DND-41 (cell line): ENCODE results near the gene SLFN12L.
A peak's percentile ranks its signal among the peaks of the same experiment; 100 is the strongest.

Experiments
- ATAC-seq: fragments of 200-7000 bp; cut with Tn5 transposase; 3 replicates; pipeline ENCODE4 v1.9.1; 2021; ENCODE audit warnings: low read depth; ENCODE audit not compliant: insufficient read depth
- DNase-seq: peaks from one replicate; pipeline ENCODE4 v3.0.0-alpha.2; 2020
- H2AFZ ChIP-seq: 2 replicates; pipeline ENCODE4 v1.6.0; 2012; ENCODE audit warnings: low read depth, low read length
- H3K27ac ChIP-seq: 2 replicates; pipeline ENCODE4 v1.5.1; 2012; ENCODE audit warnings: low read length, inconsistent platforms
- H3K27me3 ChIP-seq: fragments of 200-600 bp; sonication (generic); 2 replicates; pipeline ENCODE4 v1.6.0; 2012; ENCODE audit warnings: low read length, mild to moderate bottlenecking, inconsistent platforms; ENCODE audit not compliant: insufficient read depth, poor library complexity
- H3K36me3 ChIP-seq: 2 replicates; pipeline ENCODE4 v1.5.1; 2012; ENCODE audit warnings: low read length, inconsistent platforms; ENCODE audit not compliant: insufficient read depth
- H3K4me1 ChIP-seq: 2 replicates; pipeline ENCODE4 v1.5.1; 2012; ENCODE audit warnings: mild to moderate bottlenecking, low read length; ENCODE audit not compliant: insufficient read depth
- H3K4me2 ChIP-seq: 2 replicates; pipeline ENCODE4 v1.6.0; 2012; ENCODE audit warnings: mild to moderate bottlenecking, moderate library complexity, low read length, inconsistent platforms; ENCODE audit not compliant: insufficient read depth
- H3K4me3 ChIP-seq, 2 experiments: fragments of 200-600 bp in 1 of 2; shearing (Covaris generic) in 1 of 2; 2 replicates each; pipeline ENCODE4 v1.5.1; 2012 to 2016; ENCODE audit warnings: inconsistent platforms in 2 of 2, low read length in 2 of 2, mild to moderate bottlenecking in 2 of 2, low read depth in 1 of 2, moderate library complexity in 1 of 2
- H3K79me2 ChIP-seq: 2 replicates; pipeline ENCODE4 v1.6.0; 2012; ENCODE audit warnings: low read length, inconsistent platforms; ENCODE audit not compliant: insufficient read depth
- H3K9ac ChIP-seq: 2 replicates; pipeline ENCODE4 v1.6.0; 2012; ENCODE audit warnings: low read depth, mild to moderate bottlenecking, inconsistent platforms, low read length, moderate library complexity
- H3K9me3 ChIP-seq: 2 replicates; pipeline ENCODE4 v1.5.1; 2012; ENCODE audit warnings: low read length, moderate library complexity, mild to moderate bottlenecking, inconsistent platforms; ENCODE audit not compliant: insufficient read depth, severe bottlenecking
- H4K20me1 ChIP-seq: 2 replicates; pipeline ENCODE4 v1.6.0; 2012; ENCODE audit warnings: low read length; ENCODE audit not compliant: insufficient read depth
- EZH2 ChIP-seq: IDR thresholded peaks from 3 replicates; pipeline ENCODE4 v1.6.1; 2012; ENCODE audit warnings: borderline replicate concordance, low read depth, mild to moderate bottlenecking, moderate library complexity, low read length, inconsistent platforms; ENCODE audit not compliant: severe bottlenecking
- TF ChIP-seq, protein P1 (sequence below): IDR thresholded peaks from 2 replicates; pipeline ENCODE4 v1.5.1; 2012; ENCODE audit warnings: borderline replicate concordance, low read length, moderate library complexity, mild to moderate bottlenecking; ENCODE audit not compliant: poor library complexity, severe bottlenecking; ENCODE audit errors: extremely low read depth

The SLFN12L gene

DNA sequence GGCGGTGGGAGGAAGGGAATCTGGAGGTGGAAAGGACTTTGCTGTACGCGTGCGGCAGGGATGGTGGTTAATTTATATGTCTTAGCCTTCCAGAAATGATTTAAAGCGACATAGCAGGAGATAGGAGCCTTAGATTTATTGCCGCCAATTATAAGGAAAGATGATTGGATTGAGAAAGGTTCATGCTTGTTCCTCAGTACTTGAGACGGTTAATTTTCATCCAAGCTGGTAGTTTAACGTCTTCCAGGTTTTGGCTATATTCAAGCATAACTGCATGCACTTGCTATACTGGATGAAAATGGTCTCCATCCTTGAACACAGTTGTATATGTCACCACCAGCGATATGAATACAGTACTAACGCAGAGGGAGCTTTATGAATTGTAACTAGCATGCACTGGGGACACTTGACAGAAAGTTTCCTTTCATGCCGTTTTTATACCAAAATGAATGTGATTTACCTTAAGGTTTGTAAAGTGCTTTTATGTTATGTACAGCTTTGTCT lies 41.5 kb upstream of the SLFN12L start:
- H3K27me3 ChIP-seq: no peaks in the 10 kb centered on the region
- DNase-seq: no peak
- peak overlapping the region; percentile 82 for H3K9ac ChIP-seq
- H3K4me3 ChIP-seq: peak overlapping the region; percentile 63 to 77
- H2AFZ ChIP-seq: peak overlapping the region; percentile 88
- H3K4me2 ChIP-seq: peak overlapping the region; percentile 81
- H3K36me3 ChIP-seq: peaks cover 16% of the 10 kb centered on the region; the same call in 1 of the 2 replicates
- no peak for ATAC-seq
- H3K27ac ChIP-seq: peak overlapping the region; percentile 84
- no peaks in the 10 kb centered on the region for H3K9me3 ChIP-seq
- no peaks in the 10 kb centered on the region for H4K20me1 ChIP-seq
- peaks cover 17% of the 10 kb centered on the region for H3K79me2 ChIP-seq
- TF ChIP-seq, protein P1, sequence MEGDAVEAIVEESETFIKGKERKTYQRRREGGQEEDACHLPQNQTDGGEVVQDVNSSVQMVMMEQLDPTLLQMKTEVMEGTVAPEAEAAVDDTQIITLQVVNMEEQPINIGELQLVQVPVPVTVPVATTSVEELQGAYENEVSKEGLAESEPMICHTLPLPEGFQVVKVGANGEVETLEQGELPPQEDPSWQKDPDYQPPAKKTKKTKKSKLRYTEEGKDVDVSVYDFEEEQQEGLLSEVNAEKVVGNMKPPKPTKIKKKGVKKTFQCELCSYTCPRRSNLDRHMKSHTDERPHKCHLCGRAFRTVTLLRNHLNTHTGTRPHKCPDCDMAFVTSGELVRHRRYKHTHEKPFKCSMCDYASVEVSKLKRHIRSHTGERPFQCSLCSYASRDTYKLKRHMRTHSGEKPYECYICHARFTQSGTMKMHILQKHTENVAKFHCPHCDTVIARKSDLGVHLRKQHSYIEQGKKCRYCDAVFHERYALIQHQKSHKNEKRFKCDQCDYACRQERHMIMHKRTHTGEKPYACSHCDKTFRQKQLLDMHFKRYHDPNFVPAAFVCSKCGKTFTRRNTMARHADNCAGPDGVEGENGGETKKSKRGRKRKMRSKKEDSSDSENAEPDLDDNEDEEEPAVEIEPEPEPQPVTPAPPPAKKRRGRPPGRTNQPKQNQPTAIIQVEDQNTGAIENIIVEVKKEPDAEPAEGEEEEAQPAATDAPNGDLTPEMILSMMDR: no peak
- TF ChIP-seq EZH2: no peak
- peaks cover 31% of the 10 kb centered on the region for H3K4me1 ChIP-seq

DNA sequence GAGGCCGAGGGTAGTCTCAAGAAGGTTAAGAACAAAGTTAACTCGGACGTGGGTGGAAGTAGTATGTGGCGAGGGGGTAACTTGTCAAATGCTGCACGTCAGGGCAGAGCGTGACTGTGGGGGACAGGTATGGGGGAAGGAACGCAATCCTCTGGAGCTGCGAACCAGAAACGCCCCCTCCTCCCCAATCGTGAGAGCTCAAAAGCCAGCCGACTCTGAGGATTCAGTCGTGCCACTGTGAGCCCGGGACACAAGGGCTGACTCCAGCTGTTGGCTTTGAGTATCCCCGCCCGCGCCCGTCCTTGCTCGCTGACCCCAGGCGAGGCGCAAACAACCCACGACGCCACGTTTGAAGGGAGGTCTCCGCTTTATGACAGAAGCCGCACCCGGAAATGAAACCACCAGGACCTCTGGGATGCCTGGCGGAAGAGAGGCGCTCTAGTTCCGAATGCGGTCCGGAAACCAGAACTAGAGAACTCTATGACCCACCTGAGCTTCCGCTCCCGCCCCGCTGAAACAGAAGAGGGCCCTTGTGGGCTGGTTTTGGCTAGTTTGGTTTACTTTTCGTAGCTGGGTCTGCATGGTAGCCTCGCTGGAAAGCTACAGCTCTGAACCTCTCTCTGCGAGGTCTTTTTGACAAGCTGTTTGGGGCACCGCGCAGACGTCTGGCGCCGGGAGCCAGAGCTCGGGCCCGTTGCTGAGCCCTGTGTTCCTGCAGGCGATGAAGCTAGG lies 40.9 kb upstream of the SLFN12L start, which contains the start of gene PEX12:
Gene PEX12 (minus strand): TSS at position 375 of the 732 bp plus-strand sequence. CDS start 550 bp downstream, outside the sequence.
- Histone ChIP-seq H4K20me1 (no peaks in the 10 kb centered on the region; the same call in 1 of the 2 replicates), H3K4me2 (peak within 1 kb of the TSS; percentile 81), H3K9me3 (no peaks in the 10 kb centered on the region), H3K9ac (peak within 1 kb of the TSS; percentile 82), H3K27me3 (no peaks in the 10 kb centered on the region), H3K4me1 (peaks cover 31% of the 10 kb centered on the region), H3K79me2 (peaks cover 17% of the 10 kb centered on the region), H3K27ac (peak within 1 kb of the TSS; percentile 84), H2AFZ (peak within 1 kb of the TSS; percentile 88), H3K4me3 (peak within 1 kb of the TSS; percentile 63 to 77), H3K36me3 (peaks cover 23% of the 10 kb centered on the region; the same call in 1 of the 2 replicates)
- DNase-seq: peak; percentile 92
- peak; percentile 96 for ATAC-seq
- TF ChIP-seq, protein P1: peak; percentile 24
- no peak for TF ChIP-seq EZH2

DNA sequence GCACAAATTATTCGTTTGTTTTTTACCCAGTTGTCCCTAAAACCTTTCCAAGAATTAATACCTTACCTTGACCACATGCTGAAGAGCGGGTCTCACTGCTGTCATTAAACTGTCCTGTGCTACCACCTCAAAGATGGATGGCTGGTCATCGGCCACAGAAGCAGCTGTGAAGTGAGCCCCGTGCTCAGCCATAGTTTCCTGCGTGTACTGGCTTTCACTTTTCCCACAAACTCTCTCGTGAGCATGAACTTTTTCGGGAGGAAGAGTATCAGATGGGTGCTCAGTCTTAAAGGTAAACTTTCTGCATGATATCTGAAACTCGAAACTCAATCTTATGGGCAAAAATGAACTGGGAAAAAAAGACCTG lies 40.3 kb upstream of the SLFN12L start:
- DNase-seq: peak; percentile 20

More for the DNA sequence above, 40.3 kb upstream of the SLFN12L start:
- Histone ChIP-seq H3K4me1 (peaks cover 31% of the 10 kb centered on the region), H3K79me2 (peaks cover 18% of the 10 kb centered on the region), H4K20me1 (no peaks in the 10 kb centered on the region; the same call in 1 of the 2 replicates), H3K27me3 (no peaks in the 10 kb centered on the region), H3K27ac (peak overlapping the region; percentile 84), H3K4me2 (peak overlapping the region; percentile 81), H3K36me3 (peaks cover 24% of the 10 kb centered on the region; the same call in 1 of the 2 replicates), H3K9me3 (no peaks in the 10 kb centered on the region), H3K4me3 (peak overlapping the region; percentile 63 to 77), H3K9ac (peak overlapping the region; percentile 82), H2AFZ (peak overlapping the region; percentile 88)
- TF ChIP-seq, protein P1: no peak
- no peak for TF ChIP-seq EZH2
- ATAC-seq: no peak
